Activated CD8-positive, alpha-beta memory T cell treated with anti-CD3 and anti-CD28 coated beads for 4 hours (primary cell): Measurements from ENCODE around the gene BCAM.
"Not testable (repeated sequence)": the region's sequence is repeated elsewhere in the genome, so short reads cannot be mapped to it uniquely, and the experiment has no call there.

Experiments used
- DNase-seq, 2 donors: peaks; one replicate each; pipeline ENCODE4 v3.0.0-alpha.2; 2020; ENCODE audit warnings: low read depth in 2 of 2

BCAM gene

GRCh38 chr19:44817725-44818465 is 9.0 kb downstream of the BCAM start:
- DNase-seq = no peak

DNA sequence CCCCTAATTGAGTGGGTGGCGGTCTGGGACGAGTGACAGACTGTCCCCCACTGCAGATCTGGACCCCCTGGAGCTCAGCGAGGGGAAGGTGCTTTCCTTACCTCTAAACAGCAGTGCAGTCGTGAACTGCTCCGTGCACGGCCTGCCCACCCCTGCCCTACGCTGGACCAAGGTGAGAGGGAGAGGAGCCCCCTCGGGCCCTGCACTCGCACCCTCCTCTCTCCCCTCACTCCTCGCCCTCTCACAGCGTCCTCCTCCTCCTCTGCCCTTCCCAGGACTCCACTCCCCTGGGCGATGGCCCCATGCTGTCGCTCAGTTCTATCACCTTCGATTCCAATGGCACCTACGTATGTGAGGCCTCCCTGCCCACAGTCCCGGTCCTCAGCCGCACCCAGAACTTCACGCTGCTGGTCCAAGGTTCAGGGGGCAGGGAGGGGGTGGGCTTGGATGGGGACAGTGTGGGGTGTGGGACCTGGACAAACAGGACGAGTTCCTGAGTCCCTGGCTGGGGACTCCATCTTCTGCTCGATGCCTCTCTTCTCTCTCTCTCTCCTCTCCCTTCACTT is 9.6 kb downstream of the BCAM start:
- DNase-seq = no peak

GRCh38 chr19:44819246-44819832 is 10.4 kb downstream of the BCAM start:
- no peak for DNase-seq

GRCh38 chr19:44820648-44821609 is 12.0 kb downstream of the BCAM start:
- DNase-seq = no peak

- DNase-seq = no peak
Observed at GRCh38 chr19:44822177-44822576, 13.3 kb downstream of the BCAM start.

- DNase-seq = no peak
Observed at GRCh38 chr19:44822670-44823372, 13.9 kb downstream of the BCAM start.

- no peak for DNase-seq
Observed at GRCh38 chr19:44823373-44823698, 14.4 kb downstream of the BCAM start.

DNA sequence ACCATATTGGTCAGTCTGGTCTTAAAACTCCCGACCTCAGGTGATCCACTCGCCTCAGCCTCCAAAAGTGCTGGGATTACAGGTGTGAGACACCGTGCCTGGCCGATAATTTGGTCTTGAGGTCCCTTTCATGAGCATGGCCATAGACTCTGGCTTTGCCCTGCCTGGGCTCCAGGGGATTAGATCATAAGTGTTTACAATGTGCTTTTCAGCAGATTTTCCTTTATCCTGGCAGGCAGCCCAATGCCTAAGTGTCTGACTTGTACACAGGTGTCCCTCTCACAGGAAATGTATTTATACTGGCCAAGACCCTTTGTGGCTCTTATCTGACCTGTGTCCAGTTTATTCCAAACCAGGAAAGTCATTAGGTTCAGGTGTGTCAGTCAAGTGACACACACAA is 15.9 kb downstream of the BCAM start:
- DNase-seq = no peak

DNA sequence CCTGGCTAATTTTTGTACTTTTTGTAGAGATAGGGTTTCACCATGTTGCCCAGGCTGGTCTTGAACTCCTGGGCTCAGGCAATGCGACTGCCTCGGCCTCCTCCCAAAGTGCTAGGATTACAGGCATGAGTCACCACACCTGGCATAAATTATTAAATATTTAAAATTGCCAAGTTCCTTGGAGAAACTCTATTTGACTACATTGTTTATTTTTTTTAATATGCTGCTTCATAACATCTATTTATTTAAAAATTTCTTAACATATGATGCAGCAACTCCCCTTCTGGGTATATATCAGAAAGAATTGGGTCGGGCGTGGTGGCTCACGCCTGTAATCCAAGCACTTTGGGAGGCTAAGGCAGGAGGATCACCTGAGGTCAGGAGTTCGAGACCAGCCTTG is 24.0 kb downstream of the BCAM start:
- not testable (repeated sequence) for DNase-seq

- not testable (repeated sequence) for DNase-seq
Observed at GRCh38 chr19:44834399-44834798, 25.5 kb downstream of the BCAM start.

GRCh38 chr19:44839276-44839675 is 30.4 kb downstream of the BCAM start:
- DNase-seq = no peak

DNA sequence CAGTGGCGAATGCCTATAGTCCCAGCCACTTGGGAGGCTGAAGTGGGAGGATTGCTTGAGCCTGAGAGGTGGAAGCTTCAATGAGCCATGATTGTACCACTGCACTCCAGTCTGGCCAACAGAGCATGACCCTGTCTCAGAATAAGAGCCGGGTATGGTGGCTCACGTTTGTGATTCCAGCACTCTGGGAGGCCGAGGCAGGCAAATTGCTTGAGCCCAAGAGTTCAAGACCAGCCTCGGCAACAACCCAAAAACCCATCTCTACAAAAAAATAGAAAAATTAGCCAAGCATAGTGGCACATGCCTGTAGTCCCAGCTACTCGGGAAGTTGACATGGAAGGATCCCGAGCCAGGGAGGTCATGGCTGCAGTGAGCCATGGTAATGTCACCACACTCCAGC is 31.9 kb downstream of the BCAM start:
- DNase-seq = no peak

DNA sequence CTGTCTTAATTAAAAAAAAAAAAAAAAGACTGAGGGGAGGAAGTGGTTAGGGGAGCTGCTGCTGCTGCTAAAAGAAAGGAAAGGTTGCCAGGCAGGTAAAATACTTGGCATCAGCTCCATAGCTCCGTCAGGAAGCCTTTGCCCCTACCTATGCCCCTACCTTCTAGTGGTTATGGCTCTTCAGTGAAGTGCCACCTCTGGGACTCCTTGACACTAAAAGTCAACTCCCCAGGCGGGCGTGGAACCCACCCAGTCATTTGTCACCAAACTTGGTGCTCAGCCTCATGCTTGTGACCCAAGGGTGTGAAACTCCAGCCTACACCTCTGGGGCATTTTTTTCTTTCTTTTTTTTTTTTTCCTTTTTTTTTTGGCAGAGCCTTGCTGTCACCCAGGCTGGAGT is 32.3 kb downstream of the BCAM start:
- DNase-seq = no peak

DNA sequence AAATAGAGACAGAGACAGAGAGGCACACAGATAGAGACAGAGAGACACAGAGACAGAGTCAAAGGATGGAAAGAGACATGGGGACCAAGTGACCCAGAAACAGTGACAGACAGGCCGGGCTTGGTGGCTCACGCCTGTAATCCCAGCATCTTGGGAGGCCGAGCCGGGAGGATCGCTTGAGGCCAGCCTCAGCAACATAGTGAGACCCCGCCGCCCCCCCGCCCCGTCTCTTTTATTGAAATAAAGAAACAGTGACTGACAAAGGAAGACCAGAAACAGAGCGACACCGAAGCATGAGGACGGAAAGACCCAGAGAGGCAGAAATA is 36.3 kb downstream of the BCAM start:
- DNase-seq = no peak

DNA sequence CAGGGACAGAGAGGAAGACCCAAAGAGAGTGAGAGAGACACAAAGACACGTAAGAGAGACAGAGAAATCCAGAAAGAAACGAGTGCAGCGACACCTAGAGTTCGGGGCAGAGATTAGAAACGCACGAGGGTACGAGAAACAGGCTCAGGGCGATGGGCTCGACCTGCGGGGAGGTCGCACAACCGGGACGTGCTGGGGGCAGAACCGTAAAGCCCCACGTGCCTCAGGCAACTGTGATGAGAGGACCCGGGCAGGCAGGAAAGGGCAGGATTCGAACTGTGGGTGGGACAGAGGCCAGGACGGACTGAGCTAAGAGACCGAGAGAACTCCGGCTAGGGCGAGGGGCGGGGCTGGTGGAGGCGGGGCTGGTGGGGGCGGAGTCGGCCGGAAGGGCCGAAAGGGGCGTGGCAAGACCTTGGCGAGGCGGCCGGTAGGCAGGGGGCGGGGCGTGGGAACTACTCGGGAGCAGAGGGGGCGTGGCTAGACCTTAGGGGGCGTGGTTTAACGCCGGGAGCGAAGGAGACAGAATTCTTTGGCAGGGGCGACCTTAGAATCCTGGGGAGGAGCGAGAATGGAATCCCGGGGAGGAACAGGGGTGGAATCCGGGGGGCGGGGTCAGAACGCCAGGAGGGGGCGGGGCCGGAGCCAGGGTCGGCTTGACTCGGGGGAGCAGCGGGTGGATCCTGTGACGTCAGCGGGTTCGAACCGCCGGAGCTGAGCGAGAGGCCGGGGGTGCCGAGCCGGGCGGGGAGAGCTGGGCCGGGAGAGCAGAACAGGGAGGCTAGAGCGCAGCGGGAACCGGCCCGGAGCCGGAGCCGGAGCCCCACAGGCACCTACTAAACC is 36.9 kb downstream of the BCAM start, which contains the start of gene NECTIN2:
NECTIN2 (plus strand) TSS at position 686 of the 843 bp plus-strand sequence. CDS start 229 bp downstream, outside the sequence.
- peak; percentile 43 to 47 for DNase-seq

- no peak for DNase-seq
Observed at GRCh38 chr19:44846455-44847143, 37.7 kb downstream of the BCAM start.

GRCh38 chr19:44847144-44848035 is 38.5 kb downstream of the BCAM start:
- DNase-seq = no peak

- DNase-seq = no peak
Observed at GRCh38 chr19:44848036-44848811, 39.3 kb downstream of the BCAM start.
